GM20431 (cell line): ENCODE results near the gene MICAL3.

Experiments
- in situ Hi-C: fragments of 300-500 bp; cut with MseI, MboI; formaldehyde crosslinking; loops from one replicate; pipeline ENCODE4 v1.15.0; 2020; ENCODE audit warnings: low sequenced_read_pairs; ENCODE audit not compliant: unreplicated experiment

MICAL3 gene

DNA sequence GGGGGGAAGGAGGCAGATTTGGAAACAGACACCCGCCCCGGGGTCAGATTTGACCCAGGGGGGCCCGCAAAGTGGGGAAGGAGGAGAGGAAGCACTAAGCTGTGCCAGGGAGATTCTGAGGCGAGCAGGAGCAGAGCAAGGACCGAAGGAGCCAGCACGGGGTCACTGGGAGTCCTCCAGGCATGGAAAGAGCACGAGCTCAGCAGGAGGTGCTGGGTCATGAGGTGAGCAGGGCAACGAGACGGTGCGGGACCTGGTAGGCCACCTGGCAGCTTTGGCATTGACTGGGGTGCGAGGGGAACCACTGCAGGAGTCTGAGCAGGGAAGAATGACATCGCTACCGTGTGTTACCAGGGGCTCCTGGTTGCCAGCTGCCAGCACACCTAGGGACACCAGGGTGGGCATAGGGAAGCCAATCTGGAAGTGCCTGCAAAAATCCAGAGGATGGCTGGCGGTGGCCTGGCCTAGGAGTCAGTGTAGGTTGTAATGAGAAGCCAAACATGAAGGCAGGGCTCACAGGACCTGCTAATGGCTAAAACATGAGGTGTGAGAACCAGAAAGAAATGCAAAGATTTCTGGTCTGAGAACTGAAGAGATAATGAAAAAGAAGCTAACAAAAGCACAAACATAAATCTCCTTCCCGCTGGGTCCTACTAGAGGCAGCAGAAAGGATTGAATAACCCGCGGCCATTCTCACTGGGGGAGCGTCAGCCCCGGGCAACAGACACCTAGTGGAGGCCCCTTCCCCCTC is 63.5 kb downstream of the MICAL3 start:
- in situ Hi-C loops: no loop called here

DNA sequence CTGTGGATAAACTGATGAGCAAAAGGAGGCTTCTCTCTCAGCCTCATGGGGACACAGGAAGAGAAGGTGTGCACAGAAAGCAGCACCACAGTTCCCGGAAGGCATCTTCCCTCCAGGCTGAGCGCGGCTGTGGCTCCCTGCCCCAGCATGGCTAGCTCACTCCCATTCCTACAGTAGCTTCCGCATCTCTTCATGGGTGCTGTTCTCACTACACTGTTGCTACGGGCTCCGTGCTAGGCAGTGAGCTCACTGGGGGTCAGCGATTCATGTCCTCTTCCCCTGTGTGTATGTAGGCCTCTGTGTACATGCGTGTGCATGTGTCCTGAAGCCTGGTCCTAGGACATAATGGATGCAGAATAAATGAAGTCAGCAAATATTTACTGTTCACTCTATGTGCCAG is 64.3 kb downstream of the MICAL3 start:
- in situ Hi-C loops: no loop called here

DNA sequence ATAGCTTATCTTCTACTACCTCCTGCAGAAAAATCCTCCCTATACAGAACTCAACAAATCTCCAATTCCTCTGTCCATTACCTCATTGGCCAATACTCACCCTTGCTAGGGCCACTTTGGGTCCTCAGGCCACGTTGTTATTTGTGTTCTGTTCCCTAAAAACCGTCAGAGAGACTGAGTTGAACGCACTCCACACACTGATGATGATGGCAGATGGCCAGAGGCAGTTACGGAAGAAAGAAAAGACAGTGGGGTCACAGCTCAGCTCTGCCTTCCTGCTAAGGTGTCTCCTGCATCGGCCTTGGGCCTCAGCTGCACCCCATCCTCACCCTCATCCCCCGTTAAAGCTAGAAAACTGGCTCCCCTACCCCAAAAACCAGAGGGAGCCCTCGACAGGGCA is 66.2 kb downstream of the MICAL3 start:
- in situ Hi-C loops: no loop called here

DNA sequence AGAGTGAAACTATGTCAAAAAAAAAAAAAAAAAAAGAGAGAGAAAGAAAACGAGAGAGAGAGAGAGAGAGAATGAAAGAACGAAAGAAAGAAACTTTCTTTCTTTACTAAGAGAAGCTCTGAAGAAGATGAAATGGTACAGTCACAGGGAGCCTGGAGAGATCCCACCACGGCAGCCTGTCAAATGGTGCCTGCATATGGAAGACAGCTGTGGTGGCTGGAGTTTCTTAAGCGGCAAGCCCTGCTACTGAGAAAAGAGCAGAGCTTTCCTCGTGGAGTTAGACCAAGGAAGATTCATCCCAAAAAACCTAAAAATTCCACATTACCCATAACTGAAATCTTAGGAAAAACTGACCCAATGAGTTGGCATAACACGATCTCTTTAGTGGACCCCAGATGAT is 66.7 kb downstream of the MICAL3 start:
- in situ Hi-C loops: no loop called here

DNA sequence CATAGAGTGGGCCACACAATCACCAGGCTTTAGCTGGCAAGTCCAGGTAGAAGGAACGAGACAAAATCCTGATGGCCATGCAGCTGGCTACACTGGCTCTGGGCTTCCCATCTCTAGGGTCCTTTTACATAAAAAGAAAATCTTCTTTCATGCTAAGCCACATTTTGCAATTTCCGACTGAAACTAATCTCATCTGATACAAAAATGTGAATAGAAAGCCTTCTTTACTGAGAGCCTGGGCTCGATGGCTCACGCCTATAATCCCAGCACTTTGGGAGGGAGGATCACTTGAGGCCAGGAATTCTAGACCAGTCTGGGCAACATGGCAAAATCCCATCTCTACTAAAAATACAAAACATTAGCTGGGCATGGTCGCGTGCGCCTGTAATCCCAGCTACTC is 67.2 kb downstream of the MICAL3 start:
- in situ Hi-C loops: no loop called here

DNA sequence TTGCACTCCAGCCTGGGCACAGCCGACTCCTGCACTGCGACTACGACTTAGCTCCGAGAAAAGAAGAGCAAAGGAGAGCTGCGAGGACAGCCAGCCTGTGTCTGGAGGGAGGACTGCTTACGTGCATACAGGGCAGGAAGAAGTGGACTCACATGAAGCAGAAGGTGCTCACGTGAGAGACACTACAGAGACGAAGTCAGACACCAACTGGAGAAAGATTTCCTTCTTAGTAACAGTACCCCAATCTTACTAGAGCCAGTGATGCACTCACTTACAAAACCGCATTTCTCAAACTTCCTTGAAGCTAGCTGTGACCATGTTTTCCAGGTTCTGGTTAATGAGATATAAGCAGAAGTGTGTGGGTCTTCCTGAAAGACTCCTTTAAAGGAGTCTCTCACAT is 67.7 kb downstream of the MICAL3 start:
- in situ Hi-C loops: no loop called here

DNA sequence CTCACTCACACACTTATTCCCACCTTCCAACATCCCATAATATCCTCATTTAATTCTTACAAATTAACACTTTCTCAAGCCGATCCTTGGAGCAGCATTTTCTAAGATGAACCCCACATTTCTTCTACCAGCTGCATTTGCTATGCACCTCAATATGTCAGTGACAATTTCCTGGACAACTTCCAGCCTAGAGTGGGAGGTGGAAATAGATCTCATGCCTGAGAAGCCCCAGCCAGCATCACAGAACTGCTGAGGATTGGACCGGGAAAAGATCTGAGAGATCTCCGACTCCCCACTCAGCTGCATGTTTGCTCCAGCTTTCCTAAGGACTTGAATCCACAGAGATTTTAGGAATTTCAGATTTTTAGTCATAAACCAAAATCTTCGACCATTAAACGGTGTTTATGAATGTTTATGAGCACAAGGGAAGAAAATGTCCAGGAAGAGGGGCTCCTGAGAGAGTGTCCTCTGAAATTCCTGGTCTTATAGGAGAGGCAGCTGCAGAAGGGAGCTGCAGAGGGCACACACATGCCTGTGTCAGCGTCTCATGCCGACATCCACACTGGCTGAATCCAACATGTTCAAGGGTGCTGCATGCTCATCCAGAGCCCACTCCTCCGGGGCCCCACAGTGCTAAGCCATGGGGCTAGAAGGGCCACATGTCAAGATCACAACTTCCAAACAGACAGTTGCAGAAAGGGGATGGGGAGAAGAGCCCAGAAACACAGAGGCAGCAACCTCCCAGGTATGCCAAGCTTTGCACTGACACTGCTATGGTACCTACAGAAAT is 68.6 kb downstream of the MICAL3 start:
- in situ Hi-C loops: no loop called here

DNA sequence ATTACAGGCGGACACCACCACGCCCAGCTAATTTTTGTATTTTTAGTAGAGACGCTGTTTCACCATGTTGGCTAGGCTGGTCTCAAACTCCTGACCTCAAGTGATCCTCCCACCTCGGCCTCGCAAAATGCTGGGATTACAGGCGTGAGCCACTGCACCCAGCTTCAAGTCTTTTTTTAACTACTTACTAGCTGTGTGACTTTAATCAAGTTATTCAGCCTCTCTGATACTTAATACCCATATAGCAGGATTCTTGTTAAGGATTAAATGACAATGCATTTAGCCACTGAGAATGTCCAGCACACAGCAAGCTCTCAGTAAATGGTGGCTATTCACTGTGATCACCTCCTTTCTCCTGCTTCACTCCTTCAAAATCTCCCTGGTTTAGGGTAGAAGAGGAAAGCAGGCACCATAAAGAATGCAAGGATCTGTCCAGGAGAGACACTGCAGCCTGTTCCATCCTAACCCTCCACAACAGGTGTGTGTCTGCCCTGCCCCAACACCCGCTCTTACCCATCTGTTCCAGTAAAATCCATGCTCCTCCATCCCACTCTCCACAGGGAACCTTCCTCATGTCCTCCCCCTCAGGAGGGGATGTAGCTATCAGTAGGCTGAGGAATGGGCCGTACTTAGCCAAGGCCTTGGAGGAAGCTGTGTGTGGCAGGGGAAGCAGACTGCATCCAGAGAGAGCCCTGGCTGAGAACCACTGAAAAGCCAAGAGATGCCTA is 69.3 kb downstream of the MICAL3 start:
- in situ Hi-C loops: no loop called here

DNA sequence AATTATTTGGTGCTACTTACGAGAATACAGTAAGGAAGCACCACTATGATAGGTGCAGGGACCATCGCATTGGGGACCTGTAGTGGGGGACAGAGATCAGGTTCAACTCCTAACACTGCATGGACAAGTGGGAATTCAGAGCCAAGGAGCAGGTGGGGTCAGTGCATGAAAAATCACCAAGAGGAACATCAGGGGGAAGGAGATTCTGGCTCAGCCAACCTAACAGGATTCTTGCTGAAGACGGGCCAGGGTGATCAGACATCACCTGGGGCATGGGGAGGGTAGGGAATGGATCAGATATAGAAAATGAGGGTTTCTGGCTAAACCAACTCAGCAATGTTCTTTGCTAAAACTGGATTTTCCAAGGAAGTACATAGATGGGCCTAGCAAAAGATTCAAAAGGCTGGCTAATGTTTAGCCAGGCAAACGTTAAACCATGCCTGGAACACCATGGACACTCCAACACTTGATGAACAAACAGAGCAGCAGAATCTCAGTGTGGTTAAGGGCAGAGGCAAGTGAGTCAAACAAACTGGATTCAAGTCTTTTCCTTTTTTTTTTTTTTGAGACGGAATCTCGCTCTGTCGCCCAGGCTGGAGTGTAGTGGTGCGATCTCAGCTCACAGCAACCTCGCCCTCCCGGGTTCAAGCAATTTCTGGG is 70.0 kb downstream of the MICAL3 start:
- in situ Hi-C loops: no loop called here

DNA sequence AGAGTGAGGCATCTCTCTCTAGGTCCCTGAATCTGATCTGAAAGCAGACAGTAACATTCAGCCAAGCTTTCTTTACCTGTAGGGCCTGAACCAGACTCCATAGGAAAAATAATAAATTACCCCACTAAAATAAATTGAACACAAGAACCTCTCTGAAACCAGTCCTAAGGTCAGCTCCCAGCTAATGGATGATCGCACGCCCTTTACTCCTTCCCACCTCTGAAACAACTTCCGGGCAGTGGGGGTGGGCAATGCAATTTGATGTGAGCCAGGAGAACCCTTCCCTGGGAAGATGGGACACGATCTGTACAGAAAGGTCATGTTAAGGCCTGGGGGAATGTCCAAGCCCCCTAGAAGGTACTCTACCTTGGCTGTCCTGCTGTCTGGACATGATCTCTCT is 71.2 kb downstream of the MICAL3 start:
- in situ Hi-C loops: no loop called here

DNA sequence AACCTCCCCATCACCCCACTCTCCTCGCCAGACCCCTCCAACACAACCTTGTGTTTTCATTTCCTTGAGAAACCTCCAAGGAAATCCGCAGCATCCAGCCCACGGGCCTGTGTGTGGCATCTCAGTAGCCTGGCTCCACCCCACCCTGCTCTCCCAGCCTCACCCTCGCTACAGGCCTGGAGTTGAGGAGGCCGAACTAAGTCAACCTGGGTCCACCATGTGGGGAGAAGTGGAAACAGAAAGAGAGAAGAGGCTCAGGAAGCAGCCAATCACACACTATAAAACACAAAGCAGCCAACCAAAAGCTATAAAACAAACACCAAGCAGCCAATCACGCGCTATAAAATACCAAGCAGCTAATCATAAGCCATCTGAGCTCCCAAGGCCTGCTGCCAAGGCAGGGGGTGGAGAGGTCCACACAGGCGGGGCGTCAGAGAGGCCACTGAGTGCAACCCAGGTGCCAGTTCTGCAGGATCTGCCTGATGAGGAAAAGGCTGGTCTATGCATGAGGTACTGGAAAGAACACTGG is 72.0 kb downstream of the MICAL3 start:
- in situ Hi-C loops: no loop called here

DNA sequence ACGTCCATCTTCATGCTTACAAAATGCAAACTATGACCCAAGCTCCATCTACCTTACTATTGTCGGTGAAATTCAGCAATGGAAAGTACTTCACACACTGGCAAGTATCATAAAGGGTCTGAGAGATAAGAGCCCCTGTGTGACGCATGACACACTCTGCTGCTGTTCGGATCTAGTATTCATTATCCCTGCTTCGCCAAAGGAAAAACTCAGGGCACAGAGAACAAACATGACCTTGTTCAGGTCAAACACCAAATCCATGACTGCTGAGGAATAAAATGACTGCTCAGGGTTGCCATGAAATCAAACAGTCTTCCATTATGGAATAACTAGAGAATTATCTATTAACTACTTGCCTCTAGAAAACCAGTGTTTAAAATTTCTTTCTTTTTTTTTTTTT is 73.0 kb downstream of the MICAL3 start:
- in situ Hi-C loops: no loop called here

DNA sequence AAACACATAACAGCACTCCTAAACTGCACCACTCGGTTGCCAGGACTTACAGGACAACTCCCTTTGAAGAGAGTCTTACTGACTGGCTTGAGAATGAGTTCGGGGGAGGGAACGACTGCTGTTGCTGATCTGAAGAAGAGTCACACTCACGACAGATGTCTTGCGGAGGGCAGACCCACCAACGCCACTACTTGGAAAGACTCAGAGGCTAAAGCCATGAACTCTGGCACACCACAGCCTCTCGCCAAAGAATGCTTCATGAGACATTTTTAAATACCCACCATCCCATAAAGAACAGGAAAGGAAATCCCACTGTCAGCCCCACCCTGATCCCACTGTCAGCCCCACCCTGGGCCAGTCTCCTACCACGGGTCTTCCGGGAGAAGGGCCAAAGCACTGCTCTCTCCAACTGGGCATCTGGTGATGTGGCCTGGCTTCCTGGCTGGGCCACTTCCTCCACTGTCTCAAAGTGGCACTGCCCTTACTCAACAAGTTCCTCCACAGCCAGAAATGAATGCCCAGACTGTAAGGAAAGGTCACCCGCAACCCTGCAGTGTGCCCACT is 73.6 kb downstream of the MICAL3 start:
- in situ Hi-C loops: no loop called here

DNA sequence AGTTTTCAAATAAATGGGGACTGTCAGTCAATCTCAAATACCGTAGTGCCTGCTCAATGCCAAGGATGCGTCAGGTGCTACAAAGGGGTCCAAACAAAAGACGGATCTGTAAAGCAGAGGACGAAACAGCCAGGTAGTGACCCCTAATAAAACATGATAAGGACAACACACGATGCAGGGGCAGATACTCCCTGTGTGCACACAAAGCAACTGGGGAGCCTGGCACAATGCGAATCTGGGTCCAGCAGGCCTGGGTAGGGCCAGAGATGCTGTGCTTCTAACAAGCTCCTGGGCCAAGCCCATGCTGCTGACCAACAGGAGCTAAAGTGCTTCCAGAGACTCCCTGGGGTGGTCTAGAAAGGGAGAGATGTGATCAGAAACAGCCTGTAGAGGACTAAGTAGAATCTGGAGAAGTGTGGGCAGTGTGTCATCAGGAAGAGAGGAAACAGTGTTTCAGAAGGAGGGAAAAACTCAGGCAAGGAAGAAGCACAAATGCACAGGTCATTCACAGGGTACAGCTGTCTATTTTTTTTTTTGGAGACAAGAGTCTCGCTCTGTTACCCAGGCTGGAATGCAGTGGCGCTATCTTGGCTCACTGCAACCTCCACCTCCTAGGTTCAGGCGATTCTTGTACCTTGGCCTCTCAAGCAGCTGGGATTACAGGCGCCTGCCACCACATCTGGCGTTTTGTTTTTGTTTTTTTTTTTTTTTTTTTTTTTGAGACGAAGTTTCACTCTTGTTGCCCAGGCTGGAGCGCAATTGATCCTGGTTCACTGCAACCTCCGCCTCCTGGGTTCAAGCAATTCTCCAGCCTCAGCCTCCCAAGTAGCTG is 74.5 kb downstream of the MICAL3 start:
- in situ Hi-C loops: no loop called here

DNA sequence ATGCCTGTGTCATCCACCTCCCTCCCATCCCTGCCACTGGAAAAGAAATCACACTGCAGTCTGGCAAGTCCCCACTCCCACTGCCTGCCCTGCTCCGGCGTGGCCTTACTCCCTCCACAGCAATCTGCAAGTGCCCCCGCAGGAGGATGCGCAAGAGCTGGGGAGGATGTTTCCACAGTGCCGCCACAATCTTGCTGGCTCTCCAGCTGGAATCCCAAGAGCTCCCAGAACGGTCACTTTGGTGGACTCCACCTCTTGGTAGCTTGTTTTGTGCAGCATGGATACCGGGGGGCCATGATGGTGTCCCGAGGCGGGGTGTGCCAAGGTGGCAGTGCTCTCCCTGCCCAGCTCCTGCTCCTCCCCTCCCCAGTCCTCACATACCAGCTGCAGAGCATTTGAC is 76.3 kb downstream of the MICAL3 start:
- in situ Hi-C loops: no loop called here

DNA sequence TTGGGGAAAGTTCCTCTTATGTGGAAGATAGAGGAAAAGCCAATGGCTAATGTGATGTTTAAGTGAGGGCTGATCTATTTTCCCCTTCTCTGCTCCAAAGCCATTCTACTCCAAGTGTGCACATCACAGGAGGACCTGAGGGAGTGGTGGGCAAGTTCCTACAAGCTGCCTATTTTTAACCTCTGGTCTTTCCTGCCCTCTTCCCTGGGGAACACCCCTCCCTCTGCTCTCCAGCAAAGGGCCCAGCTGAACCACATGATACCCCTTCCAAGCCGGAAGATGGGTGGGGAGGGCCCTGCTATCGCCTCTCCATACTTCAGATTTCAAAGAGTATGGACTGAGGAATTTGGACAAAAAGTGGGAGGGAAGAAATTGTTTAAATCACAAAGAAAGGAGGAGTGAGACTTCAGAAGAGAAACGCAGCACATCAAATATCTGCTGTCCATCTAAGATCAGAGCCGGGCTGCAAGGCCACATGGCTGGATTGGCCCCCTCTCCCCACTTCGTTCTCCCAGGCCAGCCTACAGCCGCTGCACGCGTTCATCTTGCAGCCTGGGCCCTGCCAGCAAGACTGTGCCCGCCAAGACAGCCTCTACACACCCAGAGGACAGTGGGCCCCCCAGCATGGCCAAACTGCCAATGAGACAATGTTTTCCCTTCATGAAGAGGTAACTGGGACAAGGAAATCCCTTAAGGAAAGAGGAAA is 77.5 kb downstream of the MICAL3 start:
- in situ Hi-C loops: no loop called here

DNA sequence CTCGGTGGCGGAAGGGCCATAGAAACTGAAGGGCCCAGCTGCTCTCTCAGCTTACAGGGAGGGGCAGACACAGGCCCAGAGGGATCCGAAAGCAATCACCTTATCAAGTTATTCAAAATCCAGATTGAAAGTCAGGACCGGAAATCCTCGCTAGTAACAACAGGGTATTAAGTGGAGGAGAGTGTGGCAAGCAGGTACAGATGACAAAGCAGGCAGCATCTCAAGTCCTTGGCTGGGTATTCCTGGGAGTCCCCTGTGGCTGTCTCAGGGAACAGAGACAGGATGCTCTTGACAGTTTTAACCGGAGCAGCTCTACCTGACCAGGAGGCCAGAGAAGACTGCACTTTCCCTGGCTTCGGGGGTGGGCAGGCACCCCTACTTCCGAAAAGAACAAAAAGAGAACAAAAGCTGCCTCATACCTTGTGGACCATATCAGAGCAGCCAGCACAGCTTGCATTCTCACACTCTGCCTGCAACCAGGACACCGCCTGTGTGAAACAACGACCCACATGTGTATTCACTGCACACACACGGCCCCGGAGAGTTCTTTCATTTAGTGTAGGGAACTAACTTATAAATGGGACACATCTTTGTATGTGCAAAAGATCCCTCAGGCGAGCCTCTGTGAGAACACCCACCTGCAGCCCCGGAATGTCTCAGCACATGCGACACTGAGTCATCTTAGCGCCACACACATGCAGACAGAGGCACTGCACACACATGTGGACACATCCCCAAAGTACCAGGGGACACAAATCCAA is 78.3 kb downstream of the MICAL3 start:
- in situ Hi-C loops: no loop called here
